ENCODE results near the gene SUSD2. TPM values are rescaled to one million over a fixed set of nuclear protein-coding genes. Genes with fewer than 3 reads are reported as not detected.

SUSD2 gene
- total and polyA plus RNA-seq, 2 of the 4 experiments (the other 2 are of a cell fraction) = 0.18 to 1.6 TPM

GRCh38 chr22:24175160-24175808 lies 6.0 kb upstream of the SUSD2 start (continued):
- TF ChIP-seq USF2 (IDR thresholded peaks at IDR 0.05; ENCODE audit: low read depth, low read length) = no peak

DNA sequence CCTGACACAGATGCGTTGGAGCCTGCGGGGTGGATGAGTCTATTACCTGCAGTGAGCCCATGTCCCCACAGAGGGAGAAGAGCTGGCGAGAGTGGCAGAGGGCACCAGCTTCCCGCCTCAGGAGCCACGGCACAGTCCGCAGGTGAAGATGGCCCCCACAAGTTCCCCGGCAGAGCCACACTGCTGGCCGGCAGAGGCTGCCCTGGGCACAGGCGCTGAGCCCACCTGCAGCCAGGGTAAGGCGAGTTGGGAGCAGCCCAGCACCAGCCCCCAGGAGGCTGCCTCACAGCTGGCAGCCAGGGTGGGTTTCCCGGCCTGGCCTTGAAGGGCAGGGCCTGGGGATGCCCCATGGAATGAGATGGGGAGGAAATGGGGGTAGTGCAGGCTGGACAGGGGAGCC lies 5.2 kb upstream of the SUSD2 start:
- H4K20me1 ChIP-seq (ENCODE audit: insufficient read depth, low read length) = peaks cover 19% of the 10 kb centered on the region; the same call in 1 of the 2 replicates
- H3K9ac ChIP-seq (ENCODE audit: low read depth, low read length) = no peak overlapping the region
- H2BK20ac ChIP-seq (ENCODE audit: low read depth, low read length) = no peak overlapping the region
- H4K91ac ChIP-seq (ENCODE audit: insufficient read depth, low read depth, low read length) = no peak overlapping the region
- H3K36me3 ChIP-seq (ENCODE audit: control insufficient read depth, insufficient read depth, low read length) = peaks cover 42% of the 10 kb centered on the region
- no peak overlapping the region for H2AFZ ChIP-seq (replicated peaks; ENCODE audit: low read length, poor library complexity)
- WGBS, 2 experiments (ENCODE audit: extremely low coverage in 2 of 2, insufficient read length in 1 of 2) = 98% methylated on average over 9 of the region's 11 CpGs; no CpG with 5 or more reads in 1 of the 2 experiments
- DNase-seq (no peak), ATAC-seq (ENCODE audit: low read depth) (no peak)
- H4K8ac ChIP-seq (ENCODE audit: low read depth in 2 of 2, low read length in 2 of 2) = no peak overlapping the region
- no peak overlapping the region for H3K14ac ChIP-seq (replicated peaks; ENCODE audit: low read depth, low read length)
- H3K4me1 ChIP-seq (ENCODE audit: control insufficient read depth, insufficient read depth, low read length) = no peaks in the 10 kb centered on the region
- no peaks in the 10 kb centered on the region for H3K27me3 ChIP-seq (ENCODE audit: control insufficient read depth, insufficient read depth, low read length)
- H3K4me3 ChIP-seq (ENCODE audit: insufficient read depth, low read depth, low read length) = no peak overlapping the region
- H3K56ac ChIP-seq (ENCODE audit: extremely low read depth, insufficient read depth, low read length) = no peak overlapping the region
- intact Hi-C loops (cut with micrococcal nuclease) (loop anchor here (10.0 kb wide), 1 partner anchor 191 kb away; the partner anchor contains the start of gene GSTT2), dilution Hi-C loops (cut with HindIII; ENCODE audit: low sequenced_read_pairs, unreplicated experiment) (no loop called here), in situ Hi-C loops (cut with MboI; ENCODE audit: low sequenced_read_pairs) (no loop called here)
- H3K4me2 ChIP-seq (ENCODE audit: low read depth, low read length) = no peak overlapping the region
- no TSS peak for BruUV-seq (replicated peaks)
- ChIA-PET POLR2A (ENCODE audit: unreplicated experiment) (no interaction called here), CTCF (interaction anchor here (2.5 kb wide), 1 partner anchor 69 kb away, joined by 19 read pairs; no protein-coding TSS in a partner anchor)
- H3K18ac ChIP-seq (ENCODE audit: low read depth, low read length) = no peak overlapping the region
- H3K9me1 ChIP-seq (ENCODE audit: insufficient read depth, low read length) = no peaks in the 10 kb centered on the region
- TF ChIP-seq MAFK (IDR thresholded peaks at IDR 0.05; ENCODE audit: low read depth, low read length) = no peak
- TF ChIP-seq RAD21 (IDR thresholded peaks at IDR 0.05; ENCODE audit: low read length) = no peak
- no peak for TF ChIP-seq MAZ (IDR thresholded peaks at IDR 0.05; ENCODE audit: borderline replicate concordance, low read depth, low read length)
- no peak for TF ChIP-seq FOS (IDR thresholded peaks at IDR 0.05; ENCODE audit: low read depth, low read length)
- TF ChIP-seq MXI1 (IDR thresholded peaks at IDR 0.05; ENCODE audit: borderline replicate concordance, low read depth, low read length) = no peak
- no peak for TF ChIP-seq NFE2L2 (IDR thresholded peaks at IDR 0.05; ENCODE audit: low read depth, low read length)
- TF ChIP-seq, protein P1, sequence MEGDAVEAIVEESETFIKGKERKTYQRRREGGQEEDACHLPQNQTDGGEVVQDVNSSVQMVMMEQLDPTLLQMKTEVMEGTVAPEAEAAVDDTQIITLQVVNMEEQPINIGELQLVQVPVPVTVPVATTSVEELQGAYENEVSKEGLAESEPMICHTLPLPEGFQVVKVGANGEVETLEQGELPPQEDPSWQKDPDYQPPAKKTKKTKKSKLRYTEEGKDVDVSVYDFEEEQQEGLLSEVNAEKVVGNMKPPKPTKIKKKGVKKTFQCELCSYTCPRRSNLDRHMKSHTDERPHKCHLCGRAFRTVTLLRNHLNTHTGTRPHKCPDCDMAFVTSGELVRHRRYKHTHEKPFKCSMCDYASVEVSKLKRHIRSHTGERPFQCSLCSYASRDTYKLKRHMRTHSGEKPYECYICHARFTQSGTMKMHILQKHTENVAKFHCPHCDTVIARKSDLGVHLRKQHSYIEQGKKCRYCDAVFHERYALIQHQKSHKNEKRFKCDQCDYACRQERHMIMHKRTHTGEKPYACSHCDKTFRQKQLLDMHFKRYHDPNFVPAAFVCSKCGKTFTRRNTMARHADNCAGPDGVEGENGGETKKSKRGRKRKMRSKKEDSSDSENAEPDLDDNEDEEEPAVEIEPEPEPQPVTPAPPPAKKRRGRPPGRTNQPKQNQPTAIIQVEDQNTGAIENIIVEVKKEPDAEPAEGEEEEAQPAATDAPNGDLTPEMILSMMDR (conservative IDR thresholded peaks at IDR 0.05; ENCODE audit: low read depth, low read length) = no peak
- no peak for TF ChIP-seq ELK1 (IDR thresholded peaks at IDR 0.05; ENCODE audit: borderline replicate concordance, low read depth, low read length)
- no peak for TF ChIP-seq USF2 (IDR thresholded peaks at IDR 0.05; ENCODE audit: low read depth, low read length)
- H3K4ac ChIP-seq (ENCODE audit: low read depth, low read length) = no peak overlapping the region
- H2AK9ac ChIP-seq (replicated peaks; ENCODE audit: low read depth, low read length, poor library complexity) = peak overlapping the region; percentile 1
- H2BK120ac ChIP-seq (ENCODE audit: low read depth, low read length) = no peak overlapping the region
- H2BK5ac ChIP-seq (ENCODE audit: low read depth, low read length, poor library complexity, severe bottlenecking) = no peak overlapping the region
- peaks cover 0 to 8% of the 10 kb centered on the region in 2 experiments; a peak in 2 of 4 replicates for H3K79me1 ChIP-seq (ENCODE audit: low read depth in 1 of 2, low read length in 2 of 2)
- H3K9me3 ChIP-seq (ENCODE audit: control insufficient read depth, insufficient read depth, low read length) = no peaks in the 10 kb centered on the region
- H2BK15ac ChIP-seq (ENCODE audit: low read depth, low read length) = no peak overlapping the region
- H3K23ac ChIP-seq (ENCODE audit: low read depth, low read length) = no peak overlapping the region
- H3K27ac ChIP-seq (ENCODE audit: insufficient read depth, low read length) = no peak overlapping the region
- no peak overlapping the region for H4K5ac ChIP-seq (ENCODE audit: low read depth, low read length)
- H2AK5ac ChIP-seq (ENCODE audit: low read depth, low read length) = no peak overlapping the region

All from IMR-90 (cell line).